Nucleus accumbens (tissue), 56 donors: ENCODE data around the gene DDR1.
"Not testable (repeated sequence)": the region's sequence is repeated elsewhere in the genome, so short reads cannot be mapped to it uniquely, and the experiment has no call there.

Experiments
- DNase-seq, 56 donors: peaks; one replicate each; lab custom pipeline; 2025; lab: John Stamatoyannopoulos, UW

Gene DDR1

GRCh38 chr6:30891450-30891723 is 7.1 kb downstream of the DDR1 start:
- DNase-seq = no peak

- DNase-seq = no peak
Measured at GRCh38 chr6:30891816-30892538, 7.7 kb downstream of the DDR1 start.

- no peak for DNase-seq
Measured at GRCh38 chr6:30893001-30893591, 8.8 kb downstream of the DDR1 start.

GRCh38 chr6:30893666-30894065 is 9.3 kb downstream of the DDR1 start:
- DNase-seq = no peak

- DNase-seq = no peak
Measured at GRCh38 chr6:30894381-30894780, 10.1 kb downstream of the DDR1 start.

GRCh38 chr6:30894935-30895334 is 10.6 kb downstream of the DDR1 start:
- DNase-seq = no peak

- no peak for DNase-seq
Measured at GRCh38 chr6:30895343-30895742, 11.0 kb downstream of the DDR1 start.

- no peak for DNase-seq
Measured at GRCh38 chr6:30896541-30896940, 12.2 kb downstream of the DDR1 start.

GRCh38 chr6:30897882-30898281 is 13.6 kb downstream of the DDR1 start:
- DNase-seq = no peak

GRCh38 chr6:30898750-30899360 is 14.5 kb downstream of the DDR1 start:
- DNase-seq = no peak

- no peak for DNase-seq
Measured at GRCh38 chr6:30900863-30901417, 16.6 kb downstream of the DDR1 start.

- no peak for DNase-seq
Measured at GRCh38 chr6:30901436-30901835, 17.1 kb downstream of the DDR1 start.

- DNase-seq = not testable (repeated sequence)
Measured at GRCh38 chr6:30902196-30902595, 17.9 kb downstream of the DDR1 start.

- no peak for DNase-seq
Measured at GRCh38 chr6:30902709-30903108, 18.4 kb downstream of the DDR1 start.

- no peak for DNase-seq
Measured at GRCh38 chr6:30903236-30903635, 18.9 kb downstream of the DDR1 start.

- DNase-seq = not testable (repeated sequence)
Measured at GRCh38 chr6:30907290-30907757, 23.0 kb downstream of the DDR1 start.

GRCh38 chr6:30907758-30908591 is 23.7 kb downstream of the DDR1 start, which contains the start of gene GTF2H4:
Gene GTF2H4 (plus strand): TSS chr6:30908207.
- peak; percentile 48 to 99 (median 95) for DNase-seq

GRCh38 chr6:30908700-30909099 is 24.4 kb downstream of the DDR1 start:
- no peak for DNase-seq

- DNase-seq = not testable (repeated sequence)
Measured at GRCh38 chr6:30910473-30910872, 26.2 kb downstream of the DDR1 start.

- DNase-seq = peak in 3 of 56 donors; percentile 2 to 10 (median 7)
Measured at GRCh38 chr6:30912746-30913520, 28.6 kb downstream of the DDR1 start.
